Type B pancreatic cell (in vitro differentiated cells): ENCODE results near the gene THOC1. TPM values are rescaled to one million over a fixed set of nuclear protein-coding genes. Genes with fewer than 3 reads are reported as not detected.

ENCODE experiments used
- DNase-seq: peaks from one replicate; pipeline ENCODE4 v3.0.0; 2021; ENCODE audit warnings: mixed read lengths; ENCODE audit not compliant: unreplicated experiment; ENCODE audit errors: extremely low spot score
- H3K27ac Mint-ChIP-seq: 2 replicates; pipeline ENCODE4 v1.8.0; 2021; ENCODE audit warnings: mild to moderate bottlenecking, mixed read lengths
- H3K27me3 Mint-ChIP-seq: 2 replicates; pipeline ENCODE4 v1.8.0; 2021; ENCODE audit warnings: mixed read lengths
- H3K36me3 Mint-ChIP-seq: 2 replicates; pipeline ENCODE4 v1.8.0; 2021; ENCODE audit warnings: mixed read lengths
- H3K4me1 Mint-ChIP-seq: one replicate; pipeline ENCODE4 v1.8.0; 2021; ENCODE audit warnings: mixed read lengths; ENCODE audit not compliant: unreplicated experiment
- H3K4me3 Mint-ChIP-seq: 2 replicates; pipeline ENCODE4 v1.8.0; 2021; ENCODE audit warnings: mild to moderate bottlenecking, mixed read lengths
- H3K9me3 Mint-ChIP-seq: 2 replicates; pipeline ENCODE4 v1.8.0; 2021; ENCODE audit warnings: mixed read lengths
- CTCF ChIP-seq: fragments of 200-600 bp; sonication (generic); conservative IDR thresholded peaks from 2 replicates; pipeline ENCODE4 v1.5.0; 2021; ENCODE audit warnings: antibody characterized with exemption, mild to moderate bottlenecking
- total RNA-seq: library from RNA; stranded (reverse); gene quantifications from 2 replicates; pipeline ENCODE4 v1.2.1, GENCODE V29; 2021; ENCODE audit warnings: low replicate concordance

Gene THOC1
- total RNA-seq, 1 donor from 2014 or later, result 58.3 TPM

- Mint-ChIP-seq H3K4me3 (no peak overlapping the region), H3K27me3 (no peaks in the 10 kb centered on the region), H3K9me3 (no peaks in the 10 kb centered on the region), H3K27ac (no peak overlapping the region), H3K36me3 (peaks cover 39% of the 10 kb centered on the region), H3K4me1 (no peaks in the 10 kb centered on the region)
- TF ChIP-seq CTCF, result no peak
- no peak for DNase-seq
Measured at GRCh38 chr18:248053-248452, 19.8 kb downstream of the THOC1 start.

- DNase-seq, result no peak
- Mint-ChIP-seq H3K27ac (no peak overlapping the region), H3K4me3 (no peak overlapping the region), H3K4me1 (no peaks in the 10 kb centered on the region), H3K36me3 (peaks cover 45% of the 10 kb centered on the region), H3K9me3 (no peaks in the 10 kb centered on the region), H3K27me3 (no peaks in the 10 kb centered on the region)
- no peak for TF ChIP-seq CTCF
Measured at GRCh38 chr18:245282-245847, 22.5 kb downstream of the THOC1 start.

GRCh38 chr18:240175-240574 lies 27.7 kb downstream of the THOC1 start:
- DNase-seq, result no peak
- Mint-ChIP-seq H3K9me3 (no peaks in the 10 kb centered on the region), H3K27me3 (no peaks in the 10 kb centered on the region), H3K36me3 (peaks cover 34% of the 10 kb centered on the region), H3K4me1 (no peaks in the 10 kb centered on the region), H3K27ac (no peak overlapping the region), H3K4me3 (no peak overlapping the region)
- TF ChIP-seq CTCF, result no peak

GRCh38 chr18:231563-231962 lies 36.3 kb downstream of the THOC1 start:
- H3K4me1 Mint-ChIP-seq, result no peaks in the 10 kb centered on the region
- H3K27me3 Mint-ChIP-seq, result no peaks in the 10 kb centered on the region
- H3K36me3 Mint-ChIP-seq, result peaks cover 13% of the 10 kb centered on the region
- no peaks in the 10 kb centered on the region for H3K9me3 Mint-ChIP-seq
- H3K4me3 Mint-ChIP-seq, result no peak overlapping the region
- no peak overlapping the region for H3K27ac Mint-ChIP-seq
- no peak for DNase-seq
- no peak for TF ChIP-seq CTCF

- H3K4me3 Mint-ChIP-seq, result no peak overlapping the region
- TF ChIP-seq CTCF, result no peak
- H3K36me3 Mint-ChIP-seq, result peaks cover 23% of the 10 kb centered on the region
- no peak for DNase-seq
- H3K4me1 Mint-ChIP-seq, result no peaks in the 10 kb centered on the region
- H3K9me3 Mint-ChIP-seq, result no peaks in the 10 kb centered on the region
- H3K27ac Mint-ChIP-seq, result no peak overlapping the region
- no peaks in the 10 kb centered on the region for H3K27me3 Mint-ChIP-seq
Measured at GRCh38 chr18:228586-228985, 39.3 kb downstream of the THOC1 start.

- DNase-seq, result no peak
- Mint-ChIP-seq H3K27ac (no peak overlapping the region), H3K4me3 (no peak overlapping the region), H3K4me1 (no peaks in the 10 kb centered on the region), H3K27me3 (no peaks in the 10 kb centered on the region), H3K9me3 (no peaks in the 10 kb centered on the region), H3K36me3 (peaks cover 24% of the 10 kb centered on the region)
- no peak for TF ChIP-seq CTCF
Measured at GRCh38 chr18:227902-228301, 39.9 kb downstream of the THOC1 start.
